Neural cell (in vitro differentiated cells): ENCODE data around the gene OR5L2.

ENCODE experiments used
- POLR2AphosphoS5 ChIP-seq: IDR thresholded peaks from 2 replicates; pipeline ENCODE4 v1.6.1; 2012
- RAD21 ChIP-seq: fragments of 450-650 bp; conservative IDR thresholded peaks from 2 replicates; pipeline ENCODE4 v1.6.1; 2014; ENCODE audit warnings: antibody characterized with exemption, mild to moderate bottlenecking, moderate library complexity
- SMC3 ChIP-seq: fragments of 450-650 bp; conservative IDR thresholded peaks from 2 replicates; pipeline ENCODE4 v1.6.1; 2014; ENCODE audit warnings: antibody characterized with exemption, mild to moderate bottlenecking, moderate library complexity; ENCODE audit not compliant: poor library complexity
- TAF1 ChIP-seq: IDR thresholded peaks from 2 replicates; pipeline ENCODE4 v1.6.1; 2012; ENCODE audit warnings: low read depth
- TF ChIP-seq, protein P1 (sequence below): fragments of 450-650 bp; IDR thresholded peaks from 2 replicates; pipeline ENCODE4 v1.5.1; 2014; ENCODE audit warnings: antibody characterized with exemption, mild to moderate bottlenecking, moderate library complexity; ENCODE audit not compliant: poor library complexity, severe bottlenecking
- TF ChIP-seq, protein P2 (sequence below): IDR thresholded peaks from 2 replicates; pipeline ENCODE4 v1.6.1; 2012; ENCODE audit warnings: borderline replicate concordance

DNA sequence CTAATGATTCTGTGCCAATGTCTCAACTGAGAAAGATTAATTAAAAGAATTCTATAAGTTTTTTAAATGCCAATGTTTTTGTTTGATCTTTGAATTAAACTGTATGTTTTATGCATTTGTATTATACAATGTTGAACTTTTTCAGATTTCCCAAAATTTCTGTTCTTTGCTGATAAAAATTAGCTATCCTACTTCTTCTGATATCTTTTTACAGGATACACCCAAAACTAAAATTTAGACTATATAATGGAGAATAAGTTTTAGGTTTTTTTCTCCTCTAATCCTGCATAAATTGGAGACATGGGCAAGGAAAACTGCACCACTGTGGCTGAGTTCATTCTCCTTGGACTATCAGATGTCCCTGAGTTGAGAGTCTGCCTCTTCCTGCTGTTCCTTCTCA is at the start of gene OR5L2:
- TF ChIP-seq, protein P1, sequence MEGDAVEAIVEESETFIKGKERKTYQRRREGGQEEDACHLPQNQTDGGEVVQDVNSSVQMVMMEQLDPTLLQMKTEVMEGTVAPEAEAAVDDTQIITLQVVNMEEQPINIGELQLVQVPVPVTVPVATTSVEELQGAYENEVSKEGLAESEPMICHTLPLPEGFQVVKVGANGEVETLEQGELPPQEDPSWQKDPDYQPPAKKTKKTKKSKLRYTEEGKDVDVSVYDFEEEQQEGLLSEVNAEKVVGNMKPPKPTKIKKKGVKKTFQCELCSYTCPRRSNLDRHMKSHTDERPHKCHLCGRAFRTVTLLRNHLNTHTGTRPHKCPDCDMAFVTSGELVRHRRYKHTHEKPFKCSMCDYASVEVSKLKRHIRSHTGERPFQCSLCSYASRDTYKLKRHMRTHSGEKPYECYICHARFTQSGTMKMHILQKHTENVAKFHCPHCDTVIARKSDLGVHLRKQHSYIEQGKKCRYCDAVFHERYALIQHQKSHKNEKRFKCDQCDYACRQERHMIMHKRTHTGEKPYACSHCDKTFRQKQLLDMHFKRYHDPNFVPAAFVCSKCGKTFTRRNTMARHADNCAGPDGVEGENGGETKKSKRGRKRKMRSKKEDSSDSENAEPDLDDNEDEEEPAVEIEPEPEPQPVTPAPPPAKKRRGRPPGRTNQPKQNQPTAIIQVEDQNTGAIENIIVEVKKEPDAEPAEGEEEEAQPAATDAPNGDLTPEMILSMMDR, result no peak
- TF ChIP-seq POLR2AphosphoS5 (no peak), SMC3 (no peak), RAD21 (no peak), TAF1 (no peak)
- TF ChIP-seq, protein P2, sequence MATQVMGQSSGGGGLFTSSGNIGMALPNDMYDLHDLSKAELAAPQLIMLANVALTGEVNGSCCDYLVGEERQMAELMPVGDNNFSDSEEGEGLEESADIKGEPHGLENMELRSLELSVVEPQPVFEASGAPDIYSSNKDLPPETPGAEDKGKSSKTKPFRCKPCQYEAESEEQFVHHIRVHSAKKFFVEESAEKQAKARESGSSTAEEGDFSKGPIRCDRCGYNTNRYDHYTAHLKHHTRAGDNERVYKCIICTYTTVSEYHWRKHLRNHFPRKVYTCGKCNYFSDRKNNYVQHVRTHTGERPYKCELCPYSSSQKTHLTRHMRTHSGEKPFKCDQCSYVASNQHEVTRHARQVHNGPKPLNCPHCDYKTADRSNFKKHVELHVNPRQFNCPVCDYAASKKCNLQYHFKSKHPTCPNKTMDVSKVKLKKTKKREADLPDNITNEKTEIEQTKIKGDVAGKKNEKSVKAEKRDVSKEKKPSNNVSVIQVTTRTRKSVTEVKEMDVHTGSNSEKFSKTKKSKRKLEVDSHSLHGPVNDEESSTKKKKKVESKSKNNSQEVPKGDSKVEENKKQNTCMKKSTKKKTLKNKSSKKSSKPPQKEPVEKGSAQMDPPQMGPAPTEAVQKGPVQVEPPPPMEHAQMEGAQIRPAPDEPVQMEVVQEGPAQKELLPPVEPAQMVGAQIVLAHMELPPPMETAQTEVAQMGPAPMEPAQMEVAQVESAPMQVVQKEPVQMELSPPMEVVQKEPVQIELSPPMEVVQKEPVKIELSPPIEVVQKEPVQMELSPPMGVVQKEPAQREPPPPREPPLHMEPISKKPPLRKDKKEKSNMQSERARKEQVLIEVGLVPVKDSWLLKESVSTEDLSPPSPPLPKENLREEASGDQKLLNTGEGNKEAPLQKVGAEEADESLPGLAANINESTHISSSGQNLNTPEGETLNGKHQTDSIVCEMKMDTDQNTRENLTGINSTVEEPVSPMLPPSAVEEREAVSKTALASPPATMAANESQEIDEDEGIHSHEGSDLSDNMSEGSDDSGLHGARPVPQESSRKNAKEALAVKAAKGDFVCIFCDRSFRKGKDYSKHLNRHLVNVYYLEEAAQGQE, result no peak
